HG03060 (cell line): Measurements from ENCODE around the gene ST8SIA6.

Experiments
- ATAC-seq: cut with Tn5 transposase; IDR thresholded peaks from one replicate; pipeline ENCODE4 v1.9.1; 2021; ENCODE audit warnings: low read depth, moderate number of reproducible peaks; ENCODE audit not compliant: unreplicated experiment

Gene ST8SIA6

DNA sequence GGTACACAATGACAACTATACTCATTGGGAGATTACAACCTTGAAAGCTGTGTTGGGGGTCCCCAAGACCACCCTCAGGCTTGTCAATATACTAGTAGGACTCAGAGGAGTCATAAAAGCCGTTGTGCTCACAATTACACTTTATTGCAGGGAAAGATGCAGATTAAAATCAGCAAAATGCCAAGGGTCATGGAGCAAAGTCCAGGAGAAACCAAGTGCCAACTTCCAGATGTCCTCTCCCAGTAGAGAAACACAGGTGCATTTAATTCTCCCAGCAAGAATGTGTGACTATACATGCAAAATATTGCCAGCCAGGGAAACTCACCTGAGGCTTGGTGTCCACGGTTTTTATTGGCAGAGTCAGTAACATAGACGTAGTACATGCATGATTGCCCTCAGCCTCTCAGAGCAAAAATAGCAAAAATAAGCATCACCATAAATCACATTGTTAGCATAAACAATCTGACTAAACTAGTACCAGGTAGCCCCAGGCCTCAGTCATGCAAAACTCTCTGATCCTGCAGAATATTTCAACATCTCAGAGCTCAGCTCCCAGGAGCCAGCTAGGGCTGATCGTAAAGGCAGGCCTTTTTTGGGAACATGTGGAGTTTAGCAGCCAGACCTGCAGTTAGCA, 175.7 kb downstream of the ST8SIA6 start:
- no peak for ATAC-seq

GRCh38 chr10:17276756-17277424, 177.5 kb downstream of the ST8SIA6 start:
- ATAC-seq: no peak

- no peak for ATAC-seq
Observed at GRCh38 chr10:17273403-17273802, 181.0 kb downstream of the ST8SIA6 start.

DNA sequence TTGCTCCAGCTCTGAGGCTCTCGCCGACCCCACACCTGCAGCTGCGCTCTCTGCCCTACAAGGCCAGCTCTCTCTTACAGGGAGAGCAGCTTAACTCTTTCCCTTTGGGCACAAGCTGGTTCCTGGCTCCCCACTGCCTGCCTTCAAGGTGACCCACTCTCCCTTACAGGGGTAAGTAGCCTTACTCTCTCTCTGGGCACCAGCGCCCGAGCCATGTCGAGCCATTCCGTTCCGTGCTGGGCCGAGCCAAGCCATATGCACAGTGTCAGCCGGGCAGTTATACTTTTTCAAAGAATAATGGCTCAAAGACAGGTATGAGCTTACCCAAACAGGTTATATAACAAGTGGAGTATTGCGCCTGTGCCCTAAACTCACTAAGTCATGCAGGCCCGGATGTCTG, 181.7 kb downstream of the ST8SIA6 start:
- ATAC-seq: no peak
